GM20000 (cell line): Measurements from ENCODE around the gene DHCR7.

ENCODE experiments used
- DNase-seq: peaks from one replicate; pipeline ENCODE4 v3.0.0; 2012; ENCODE audit warnings: low spot score
- TF ChIP-seq, protein P1 (sequence below): IDR thresholded peaks from 2 replicates; pipeline ENCODE4 v1.5.1; 2012; ENCODE audit warnings: mild to moderate bottlenecking, control low read depth; ENCODE audit errors: extremely low read depth, missing control alignments

The DHCR7 gene

DNA sequence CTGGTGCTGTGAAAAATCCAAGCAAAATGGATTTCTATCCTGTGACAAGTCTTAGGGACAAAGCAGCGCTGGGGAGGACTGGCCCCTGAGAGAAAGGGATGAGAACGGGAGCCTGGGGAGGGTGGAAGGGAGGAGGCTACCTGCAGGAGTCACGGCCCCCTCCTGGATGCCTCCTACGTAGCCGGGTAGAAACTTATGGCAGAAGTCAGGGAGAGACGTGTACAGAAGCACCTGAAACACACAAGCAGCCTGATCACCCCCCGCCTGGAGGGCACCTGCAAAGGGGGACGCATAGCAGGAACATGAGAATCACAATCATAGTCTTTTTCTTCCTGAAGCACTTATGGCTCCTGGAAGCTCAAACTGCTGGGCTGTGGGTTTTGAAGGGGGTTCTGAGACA lies 6.1 kb downstream of the DHCR7 start:
- TF ChIP-seq, protein P1, sequence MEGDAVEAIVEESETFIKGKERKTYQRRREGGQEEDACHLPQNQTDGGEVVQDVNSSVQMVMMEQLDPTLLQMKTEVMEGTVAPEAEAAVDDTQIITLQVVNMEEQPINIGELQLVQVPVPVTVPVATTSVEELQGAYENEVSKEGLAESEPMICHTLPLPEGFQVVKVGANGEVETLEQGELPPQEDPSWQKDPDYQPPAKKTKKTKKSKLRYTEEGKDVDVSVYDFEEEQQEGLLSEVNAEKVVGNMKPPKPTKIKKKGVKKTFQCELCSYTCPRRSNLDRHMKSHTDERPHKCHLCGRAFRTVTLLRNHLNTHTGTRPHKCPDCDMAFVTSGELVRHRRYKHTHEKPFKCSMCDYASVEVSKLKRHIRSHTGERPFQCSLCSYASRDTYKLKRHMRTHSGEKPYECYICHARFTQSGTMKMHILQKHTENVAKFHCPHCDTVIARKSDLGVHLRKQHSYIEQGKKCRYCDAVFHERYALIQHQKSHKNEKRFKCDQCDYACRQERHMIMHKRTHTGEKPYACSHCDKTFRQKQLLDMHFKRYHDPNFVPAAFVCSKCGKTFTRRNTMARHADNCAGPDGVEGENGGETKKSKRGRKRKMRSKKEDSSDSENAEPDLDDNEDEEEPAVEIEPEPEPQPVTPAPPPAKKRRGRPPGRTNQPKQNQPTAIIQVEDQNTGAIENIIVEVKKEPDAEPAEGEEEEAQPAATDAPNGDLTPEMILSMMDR = no peak

DNA sequence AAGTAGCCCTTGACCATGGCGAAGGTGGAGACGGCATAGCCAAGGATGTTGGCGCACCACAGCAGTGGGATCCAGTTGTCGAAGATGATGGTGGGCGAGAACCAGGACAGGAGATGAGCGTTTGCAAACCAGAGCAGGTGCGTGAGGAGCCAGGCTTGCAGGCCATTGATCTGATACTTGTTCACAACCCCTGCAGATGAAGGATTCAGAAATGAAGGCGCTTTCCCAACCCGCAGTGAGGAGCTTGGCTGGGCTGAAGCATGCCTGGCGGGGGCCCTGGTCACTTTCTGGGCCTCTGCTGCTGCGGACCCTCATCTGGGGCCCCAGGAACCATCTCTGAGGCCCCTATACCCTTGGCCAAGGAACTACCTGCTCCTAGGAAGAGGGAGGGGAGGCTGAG lies 6.9 kb downstream of the DHCR7 start:
- no peak for DNase-seq
- TF ChIP-seq, protein P1 = no peak

More for the DNA sequence above, 6.1 kb downstream of the DHCR7 start:
- no peak for DNase-seq

DNA sequence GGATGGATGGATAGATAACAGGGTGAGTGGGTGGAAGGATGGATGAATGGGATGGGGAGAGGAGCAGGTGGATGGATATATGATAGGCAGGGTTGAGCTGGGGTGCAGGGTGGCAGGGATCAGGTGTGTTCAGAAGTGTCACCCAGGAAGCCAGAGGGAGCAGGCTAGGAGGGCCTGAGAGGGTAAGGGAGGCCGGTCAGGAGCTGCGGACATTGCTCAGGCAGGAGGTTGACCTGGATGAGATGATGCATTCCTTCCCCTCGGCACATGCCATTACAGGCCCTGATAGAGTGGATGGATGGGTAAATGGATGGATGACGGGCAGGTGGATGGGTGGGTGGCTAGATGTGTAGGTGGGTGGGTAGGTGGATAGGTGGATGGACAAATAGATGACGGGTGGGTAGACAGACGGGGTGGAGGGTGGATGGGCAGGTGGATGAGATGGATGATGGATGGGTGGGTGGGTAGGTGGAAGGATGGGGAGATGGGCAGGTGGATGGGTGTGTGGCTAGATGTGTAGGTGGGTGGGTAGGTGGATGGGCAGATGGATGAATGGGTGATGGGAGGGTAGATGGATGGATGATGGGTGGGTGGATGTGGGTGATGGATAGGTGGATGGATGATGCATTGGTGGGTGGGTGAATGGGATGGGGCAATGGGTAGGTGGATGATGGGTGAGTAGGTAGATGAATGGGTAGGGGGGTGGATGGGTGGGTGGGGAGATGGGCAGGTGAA lies 8.0 kb downstream of the DHCR7 start:
- DNase-seq = no peak
- TF ChIP-seq, protein P1 = no peak

DNA sequence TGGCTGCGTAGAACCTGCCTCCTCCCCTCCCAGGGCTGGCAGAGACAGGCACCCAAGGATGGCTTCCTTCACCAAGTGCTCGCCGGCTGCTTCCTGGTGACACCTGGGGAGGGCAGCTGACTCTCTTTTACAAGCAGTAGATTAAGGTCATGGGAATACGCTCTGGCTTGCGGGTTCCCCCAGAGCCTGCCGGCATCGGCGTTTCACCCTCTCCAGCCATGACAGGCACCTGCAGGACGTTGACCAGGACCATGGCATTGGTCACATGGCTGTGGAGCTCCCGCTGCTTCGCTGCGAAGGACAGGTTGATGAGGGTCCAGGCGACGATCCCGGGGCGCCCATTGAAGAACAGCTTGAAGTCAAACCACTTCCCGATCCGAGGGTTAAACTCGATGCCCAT lies 9.5 kb downstream of the DHCR7 start:
- DNase-seq = no peak
- TF ChIP-seq, protein P1 = no peak

DNA sequence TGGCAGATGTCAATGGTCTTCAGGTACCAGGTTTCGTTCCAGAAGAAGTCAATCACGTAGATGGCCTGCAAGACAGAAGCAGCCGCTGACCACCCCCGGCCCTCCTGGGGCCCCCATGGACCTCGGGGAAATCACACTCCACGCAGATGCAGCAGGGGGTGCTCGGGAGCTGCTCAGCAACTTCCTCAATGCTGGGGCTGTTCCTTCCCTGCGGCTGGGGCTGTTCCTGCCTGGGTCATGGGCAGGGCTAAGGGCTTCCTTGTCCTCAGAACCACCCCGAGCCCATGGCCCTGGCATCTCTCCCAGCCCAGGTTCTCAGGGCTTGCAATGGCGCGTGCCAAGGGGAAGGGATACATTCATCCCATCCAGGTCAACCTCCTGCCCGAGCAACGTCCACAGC lies 10.3 kb downstream of the DHCR7 start:
- TF ChIP-seq, protein P1 = no peak
- no peak for DNase-seq

DNA sequence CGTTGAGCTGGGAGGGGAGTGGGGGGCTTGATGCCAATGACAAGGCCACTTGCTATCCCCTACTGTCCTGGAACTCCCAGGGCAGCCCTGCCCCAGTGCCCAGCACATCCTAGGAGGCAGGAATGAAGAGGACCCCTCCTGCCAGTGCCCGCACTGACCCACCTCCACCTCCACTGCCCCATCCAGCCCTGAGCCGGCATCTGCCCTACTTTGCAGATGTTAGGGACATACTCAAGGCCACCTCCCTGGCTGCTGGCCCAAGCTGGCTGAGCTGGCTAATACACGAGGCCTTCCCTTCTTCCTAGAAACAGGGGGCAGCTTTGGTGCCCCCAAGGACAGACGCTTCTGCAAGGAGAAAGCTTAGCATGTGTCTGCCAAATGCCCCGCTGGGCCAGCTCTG lies 10.8 kb downstream of the DHCR7 start:
- TF ChIP-seq, protein P1 = no peak
- no peak for DNase-seq

DNA sequence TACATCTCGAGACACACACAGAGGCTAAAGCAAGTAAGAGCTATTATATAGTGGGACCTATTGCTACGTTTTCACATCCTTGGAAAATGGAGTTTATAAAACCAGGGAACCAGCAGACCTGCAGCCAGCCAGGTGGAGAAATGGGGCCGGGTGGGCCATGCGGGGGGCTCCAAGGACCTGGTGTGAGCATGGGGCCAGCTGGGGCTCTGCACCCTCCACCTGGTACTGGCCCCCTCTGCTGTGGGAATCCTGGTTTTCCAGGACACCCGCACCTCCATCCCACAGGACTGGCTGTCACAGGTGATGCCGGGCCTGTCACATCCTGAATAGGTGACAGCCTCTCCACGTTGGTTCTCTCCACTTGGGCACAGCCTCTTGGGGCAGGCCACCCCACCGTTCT lies 11.3 kb downstream of the DHCR7 start:
- DNase-seq = no peak
- TF ChIP-seq, protein P1 = no peak
